Measurements from ENCODE around the gene ERH. TPM values are rescaled to one million over a fixed set of nuclear protein-coding genes. Genes with fewer than 3 reads are reported as not detected.
"Not testable (repeated sequence)": the region's sequence is repeated elsewhere in the genome, so short reads cannot be mapped to it uniquely, and the experiment has no call there.

The ERH gene
- total RNA-seq, 3 donors from 2014 or later (not counting 1 experiment from before 2014, with no cell fraction given) = 103 to 120 (median 113) TPM

DNA sequence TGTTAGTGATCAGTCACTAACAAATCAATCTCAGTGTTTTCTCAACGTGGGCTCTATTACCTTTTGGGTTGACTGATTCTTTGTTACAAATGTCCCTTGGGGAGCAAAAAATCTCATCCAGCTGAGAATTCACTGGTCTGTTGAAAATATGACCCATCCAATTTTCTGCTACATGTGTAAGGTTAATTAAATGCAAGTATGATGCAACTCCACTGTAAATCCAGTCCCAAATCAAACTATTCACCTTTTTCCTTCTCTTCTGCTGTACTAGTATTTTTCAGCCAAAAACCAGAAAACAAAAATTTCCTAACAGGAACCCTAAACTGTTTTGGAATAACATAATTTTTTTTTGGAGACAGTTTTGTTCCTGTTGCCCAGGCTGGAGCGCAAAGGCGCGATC lies 2.2 kb downstream of the ERH start:
- no peak overlapping the region for H3K4me3 Mint-ChIP-seq
- Histone ChIP-seq H3K4me3 (ENCODE audit: low read length) (no peak overlapping the region), H3K9me3 (ENCODE audit: control insufficient read depth, insufficient read depth, low read length) (no peaks in the 10 kb centered on the region), H3K4me1 (ENCODE audit: control insufficient read depth, insufficient read depth, low read length) (peaks cover 27% of the 10 kb centered on the region), H3K27ac (ENCODE audit: low read length) (no peak overlapping the region), H3K36me3 (ENCODE audit: control insufficient read depth, insufficient read depth, low read length) (peaks cover 45% of the 10 kb centered on the region), H3K27me3 (ENCODE audit: control insufficient read depth, insufficient read depth, low read length) (no peaks in the 10 kb centered on the region)
- TF ChIP-seq, protein P1, sequence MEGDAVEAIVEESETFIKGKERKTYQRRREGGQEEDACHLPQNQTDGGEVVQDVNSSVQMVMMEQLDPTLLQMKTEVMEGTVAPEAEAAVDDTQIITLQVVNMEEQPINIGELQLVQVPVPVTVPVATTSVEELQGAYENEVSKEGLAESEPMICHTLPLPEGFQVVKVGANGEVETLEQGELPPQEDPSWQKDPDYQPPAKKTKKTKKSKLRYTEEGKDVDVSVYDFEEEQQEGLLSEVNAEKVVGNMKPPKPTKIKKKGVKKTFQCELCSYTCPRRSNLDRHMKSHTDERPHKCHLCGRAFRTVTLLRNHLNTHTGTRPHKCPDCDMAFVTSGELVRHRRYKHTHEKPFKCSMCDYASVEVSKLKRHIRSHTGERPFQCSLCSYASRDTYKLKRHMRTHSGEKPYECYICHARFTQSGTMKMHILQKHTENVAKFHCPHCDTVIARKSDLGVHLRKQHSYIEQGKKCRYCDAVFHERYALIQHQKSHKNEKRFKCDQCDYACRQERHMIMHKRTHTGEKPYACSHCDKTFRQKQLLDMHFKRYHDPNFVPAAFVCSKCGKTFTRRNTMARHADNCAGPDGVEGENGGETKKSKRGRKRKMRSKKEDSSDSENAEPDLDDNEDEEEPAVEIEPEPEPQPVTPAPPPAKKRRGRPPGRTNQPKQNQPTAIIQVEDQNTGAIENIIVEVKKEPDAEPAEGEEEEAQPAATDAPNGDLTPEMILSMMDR (IDR thresholded peaks at IDR 0.05) = no peak
- peak overlapping the region in 1 of 2 donors; percentile 100 for H3K27ac Mint-ChIP-seq
- no peaks in the 10 kb centered on the region for H3K27me3 Mint-ChIP-seq (ENCODE audit: low read depth in 2 of 2)
- ATAC-seq (no peak), DNase-seq (no peak)
- H3K36me3 Mint-ChIP-seq = peaks cover 24% of the 10 kb centered on the region
- H3K4me1 Mint-ChIP-seq = peaks cover 67 to 76% of the 10 kb centered on the region in 2 donors
- intact Hi-C loops (cut with micrococcal nuclease) = loop anchor here (5.0 kb wide), 2 partner anchors 244 to 1926 kb away; partner anchors contain the start of genes DCAF5 and SIPA1L1
- 88% methylated on average over 4 of the region's 4 CpGs for WGBS (ENCODE audit: insufficient coverage)
- no peaks in the 10 kb centered on the region for H3K9me3 Mint-ChIP-seq

DNA sequence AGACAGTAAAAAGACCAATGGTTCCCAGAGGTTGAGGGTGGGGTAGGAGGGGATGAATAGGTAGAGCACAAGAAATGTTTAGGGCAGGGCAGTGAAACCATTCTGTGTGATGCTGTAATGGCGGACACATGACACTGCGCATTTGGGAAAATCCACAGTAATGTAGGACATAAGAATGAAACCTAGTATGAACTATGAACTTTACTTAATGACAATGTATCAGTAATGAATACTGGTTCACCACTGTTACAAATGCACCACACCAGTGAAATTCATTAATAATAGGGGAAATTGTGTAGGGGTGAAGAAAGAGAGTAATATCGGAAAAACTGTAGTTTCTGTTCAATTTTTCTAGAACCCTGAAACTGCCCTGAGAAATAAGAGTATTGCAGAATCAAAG lies 5.6 kb downstream of the ERH start:
- Histone ChIP-seq H3K4me1 (ENCODE audit: control insufficient read depth, insufficient read depth, low read length) (peaks cover 5% of the 10 kb centered on the region), H3K27ac (ENCODE audit: low read length) (no peak overlapping the region), H3K4me3 (ENCODE audit: low read length) (no peak overlapping the region), H3K27me3 (ENCODE audit: control insufficient read depth, insufficient read depth, low read length) (no peaks in the 10 kb centered on the region), H3K36me3 (ENCODE audit: control insufficient read depth, insufficient read depth, low read length) (peaks cover 57% of the 10 kb centered on the region), H3K9me3 (ENCODE audit: control insufficient read depth, insufficient read depth, low read length) (no peaks in the 10 kb centered on the region)
- Mint-ChIP-seq H3K27ac (no peak overlapping the region), H3K9me3 (no peaks in the 10 kb centered on the region), H3K4me3 (no peak overlapping the region), H3K27me3 (ENCODE audit: low read depth in 2 of 2) (no peaks in the 10 kb centered on the region), H3K4me1 (peaks cover 61% of the 10 kb centered on the region in 2 donors), H3K36me3 (peaks cover 32% of the 10 kb centered on the region)
- DNase-seq = no peak
- intact Hi-C loops (cut with micrococcal nuclease) = no loop called here
- 75% methylated on average over 2 of the region's 3 CpGs for WGBS (ENCODE audit: insufficient coverage)
- TF ChIP-seq, protein P1 (IDR thresholded peaks at IDR 0.05) = no peak
- ATAC-seq = no peak

DNA sequence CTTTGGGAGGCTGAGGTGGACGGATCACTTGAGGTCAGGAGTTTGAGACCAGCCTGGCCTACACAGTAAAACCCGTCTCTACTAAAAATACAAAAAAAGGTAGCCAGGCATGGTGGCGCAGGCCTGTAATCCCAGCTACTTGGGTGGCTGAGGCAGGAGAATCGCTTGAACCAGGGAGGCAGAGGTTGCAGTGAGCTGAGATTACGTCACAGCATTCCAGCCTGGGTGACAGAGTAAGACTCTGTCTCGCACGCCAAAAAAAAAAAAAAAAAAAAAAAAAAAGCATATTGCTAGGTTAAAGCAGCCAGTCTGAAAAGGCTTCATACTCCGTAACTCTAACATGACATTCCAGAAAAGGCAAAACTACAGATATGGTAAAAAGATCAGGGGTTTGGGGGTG lies 6.7 kb downstream of the ERH start:
- Mint-ChIP-seq H3K36me3 (peaks cover 32% of the 10 kb centered on the region), H3K4me1 (peaks cover 55 to 57% of the 10 kb centered on the region in 2 donors)
- H3K4me3 Mint-ChIP-seq; intact Hi-C loops (cut with micrococcal nuclease); H3K9me3 ChIP-seq (ENCODE audit: control insufficient read depth, insufficient read depth, low read length); ATAC-seq; H3K27me3 ChIP-seq (ENCODE audit: control insufficient read depth, insufficient read depth, low read length); DNase-seq; H3K4me3 ChIP-seq (ENCODE audit: low read length); H3K27ac Mint-ChIP-seq; H3K4me1 ChIP-seq (ENCODE audit: control insufficient read depth, insufficient read depth, low read length); H3K9me3 Mint-ChIP-seq; H3K27ac ChIP-seq (ENCODE audit: low read length); H3K27me3 Mint-ChIP-seq (ENCODE audit: low read depth in 2 of 2): not testable (repeated sequence)
- 97% methylated on average over 8 of the region's 8 CpGs for WGBS (ENCODE audit: insufficient coverage)
- H3K36me3 ChIP-seq (ENCODE audit: control insufficient read depth, insufficient read depth, low read length) = peaks cover 63% of the 10 kb centered on the region

DNA sequence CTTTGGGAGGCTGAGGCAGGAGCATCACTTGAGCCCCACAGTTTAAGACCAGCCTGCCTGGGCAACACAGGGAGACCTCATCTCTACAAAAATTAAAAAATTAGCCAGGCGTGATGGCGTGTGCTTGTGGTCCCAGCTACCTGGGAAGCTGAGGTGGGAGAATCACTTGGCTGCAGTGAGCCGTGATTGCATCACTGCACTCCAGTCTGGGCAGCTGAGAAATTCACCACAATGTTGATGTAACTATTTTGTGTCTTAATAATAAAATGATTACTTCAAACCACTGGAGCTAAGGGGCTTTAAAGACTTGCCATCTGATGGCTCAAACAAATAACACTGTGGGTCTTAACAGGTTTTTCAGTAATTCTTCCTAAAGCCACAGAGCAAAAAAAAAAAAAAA lies 10.8 kb downstream of the ERH start:
- peaks cover 52 to 57% of the 10 kb centered on the region in 2 donors for H3K4me1 Mint-ChIP-seq
- TF ChIP-seq, protein P1 (IDR thresholded peaks at IDR 0.05) = no peak
- no peak for ATAC-seq

More for the DNA sequence above, 10.8 kb downstream of the ERH start:
- H3K36me3 Mint-ChIP-seq = peaks cover 16% of the 10 kb centered on the region
- H3K27me3 ChIP-seq (ENCODE audit: control insufficient read depth, insufficient read depth, low read length) = no peaks in the 10 kb centered on the region
- no peaks in the 10 kb centered on the region for H3K9me3 Mint-ChIP-seq
- no peaks in the 10 kb centered on the region for H3K9me3 ChIP-seq (ENCODE audit: control insufficient read depth, insufficient read depth, low read length)
- H3K27ac ChIP-seq (ENCODE audit: low read length) = no peak overlapping the region
- H3K27ac Mint-ChIP-seq = no peak overlapping the region
- intact Hi-C loops (cut with micrococcal nuclease) = no loop called here
- no peak overlapping the region for H3K4me3 ChIP-seq (ENCODE audit: low read length)
- WGBS (ENCODE audit: insufficient coverage) = 94% methylated on average over 3 of the region's 3 CpGs
- no peaks in the 10 kb centered on the region for H3K27me3 Mint-ChIP-seq (ENCODE audit: low read depth in 2 of 2)
- no peaks in the 10 kb centered on the region for H3K4me1 ChIP-seq (ENCODE audit: control insufficient read depth, insufficient read depth, low read length)
- no peak for DNase-seq
- no peak overlapping the region for H3K4me3 Mint-ChIP-seq
- peaks cover 56% of the 10 kb centered on the region for H3K36me3 ChIP-seq (ENCODE audit: control insufficient read depth, insufficient read depth, low read length)
